ENCODE measurements around the gene FIGNL2.

The FIGNL2 gene

DNA sequence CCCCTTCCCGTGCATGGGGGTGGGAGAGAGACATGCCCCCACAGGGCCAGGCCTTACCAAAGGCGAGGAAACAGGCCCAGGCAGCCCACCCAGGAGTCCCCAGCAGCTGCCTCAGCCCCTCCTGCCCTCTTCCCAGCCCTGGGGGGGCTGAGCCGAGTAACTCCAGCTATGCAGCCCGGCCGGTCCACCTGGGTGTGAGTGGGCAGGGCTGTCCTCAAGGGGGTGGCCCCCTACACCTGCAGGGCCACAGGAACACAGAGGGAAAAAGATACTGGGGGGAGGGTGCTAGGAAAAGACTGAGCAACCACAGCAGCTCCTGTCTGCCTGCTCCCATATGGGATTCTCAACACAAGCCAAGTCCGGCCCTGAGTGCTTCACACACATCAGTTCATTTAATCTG, 7.6 kb downstream of the FIGNL2 start:
- no peak overlapping the region for H3K9ac ChIP-seq
- no peak overlapping the region for H2AFZ ChIP-seq
- H3K9me3 ChIP-seq (ENCODE audit: control insufficient read depth, low read length) = no peaks in the 10 kb centered on the region
- H3K4me1 ChIP-seq = peaks cover 12% of the 10 kb centered on the region
- no peaks in the 10 kb centered on the region for H3K27me3 ChIP-seq (ENCODE audit: control insufficient read depth, insufficient read depth, low read length)
- no peak overlapping the region for H3K27ac ChIP-seq
- H3K4me2 ChIP-seq (ENCODE audit: low read length) = no peak overlapping the region
- TF ChIP-seq, protein P1, sequence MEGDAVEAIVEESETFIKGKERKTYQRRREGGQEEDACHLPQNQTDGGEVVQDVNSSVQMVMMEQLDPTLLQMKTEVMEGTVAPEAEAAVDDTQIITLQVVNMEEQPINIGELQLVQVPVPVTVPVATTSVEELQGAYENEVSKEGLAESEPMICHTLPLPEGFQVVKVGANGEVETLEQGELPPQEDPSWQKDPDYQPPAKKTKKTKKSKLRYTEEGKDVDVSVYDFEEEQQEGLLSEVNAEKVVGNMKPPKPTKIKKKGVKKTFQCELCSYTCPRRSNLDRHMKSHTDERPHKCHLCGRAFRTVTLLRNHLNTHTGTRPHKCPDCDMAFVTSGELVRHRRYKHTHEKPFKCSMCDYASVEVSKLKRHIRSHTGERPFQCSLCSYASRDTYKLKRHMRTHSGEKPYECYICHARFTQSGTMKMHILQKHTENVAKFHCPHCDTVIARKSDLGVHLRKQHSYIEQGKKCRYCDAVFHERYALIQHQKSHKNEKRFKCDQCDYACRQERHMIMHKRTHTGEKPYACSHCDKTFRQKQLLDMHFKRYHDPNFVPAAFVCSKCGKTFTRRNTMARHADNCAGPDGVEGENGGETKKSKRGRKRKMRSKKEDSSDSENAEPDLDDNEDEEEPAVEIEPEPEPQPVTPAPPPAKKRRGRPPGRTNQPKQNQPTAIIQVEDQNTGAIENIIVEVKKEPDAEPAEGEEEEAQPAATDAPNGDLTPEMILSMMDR (IDR thresholded peaks at IDR 0.05) = no peak
- H3K4me3 ChIP-seq (ENCODE audit: low read depth, low read length) = no peak overlapping the region
- H3K79me2 ChIP-seq = peaks cover 21% of the 10 kb centered on the region
- no peaks in the 10 kb centered on the region for H3K36me3 ChIP-seq (ENCODE audit: control insufficient read depth, insufficient read depth, low read length)

GRCh38 chr12:51839310-51839947, 9.1 kb downstream of the FIGNL2 start:
- Histone ChIP-seq H3K27me3 (ENCODE audit: control insufficient read depth, insufficient read depth, low read length) (no peaks in the 10 kb centered on the region), H3K4me2 (ENCODE audit: low read length) (no peak overlapping the region), H3K4me3 (ENCODE audit: low read depth, low read length) (no peak overlapping the region), H3K9me3 (ENCODE audit: control insufficient read depth, low read length) (no peaks in the 10 kb centered on the region), H3K4me1 (peaks cover 11% of the 10 kb centered on the region), H3K79me2 (peaks cover 25% of the 10 kb centered on the region), H2AFZ (no peak overlapping the region), H3K9ac (no peak overlapping the region), H3K27ac (no peak overlapping the region), H3K36me3 (ENCODE audit: control insufficient read depth, insufficient read depth, low read length) (no peaks in the 10 kb centered on the region)
- TF ChIP-seq, protein P1 (IDR thresholded peaks at IDR 0.05) = no peak

DNA sequence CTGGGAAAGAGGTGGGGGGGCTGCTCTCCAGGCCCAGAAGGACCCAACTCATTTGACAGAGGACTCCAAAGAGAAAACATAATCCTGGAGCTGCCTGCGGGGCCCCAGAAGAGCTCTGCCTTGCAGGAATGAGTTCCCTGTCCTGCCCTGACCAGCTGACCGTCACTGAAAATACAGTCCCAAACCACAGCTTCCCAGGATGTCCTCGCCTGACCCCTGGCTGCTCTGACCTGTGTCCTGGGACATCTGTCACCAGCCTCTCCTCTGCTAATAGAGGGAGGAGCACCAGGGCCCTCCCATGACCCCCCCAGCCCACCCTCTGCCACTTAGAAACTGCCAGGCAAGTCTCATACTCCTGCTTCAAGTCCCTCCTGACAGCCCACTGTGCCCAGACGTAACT, 9.8 kb downstream of the FIGNL2 start:
- Histone ChIP-seq H3K27ac (no peak overlapping the region), H3K27me3 (ENCODE audit: control insufficient read depth, insufficient read depth, low read length) (no peaks in the 10 kb centered on the region), H3K9me3 (ENCODE audit: control insufficient read depth, low read length) (no peaks in the 10 kb centered on the region), H3K4me3 (ENCODE audit: low read depth, low read length) (no peak overlapping the region), H3K36me3 (ENCODE audit: control insufficient read depth, insufficient read depth, low read length) (no peaks in the 10 kb centered on the region), H3K4me2 (ENCODE audit: low read length) (no peak overlapping the region), H3K4me1 (peaks cover 11% of the 10 kb centered on the region), H3K79me2 (peaks cover 26% of the 10 kb centered on the region), H2AFZ (no peak overlapping the region), H3K9ac (no peak overlapping the region)
- TF ChIP-seq, protein P1 (IDR thresholded peaks at IDR 0.05) = no peak

DNA sequence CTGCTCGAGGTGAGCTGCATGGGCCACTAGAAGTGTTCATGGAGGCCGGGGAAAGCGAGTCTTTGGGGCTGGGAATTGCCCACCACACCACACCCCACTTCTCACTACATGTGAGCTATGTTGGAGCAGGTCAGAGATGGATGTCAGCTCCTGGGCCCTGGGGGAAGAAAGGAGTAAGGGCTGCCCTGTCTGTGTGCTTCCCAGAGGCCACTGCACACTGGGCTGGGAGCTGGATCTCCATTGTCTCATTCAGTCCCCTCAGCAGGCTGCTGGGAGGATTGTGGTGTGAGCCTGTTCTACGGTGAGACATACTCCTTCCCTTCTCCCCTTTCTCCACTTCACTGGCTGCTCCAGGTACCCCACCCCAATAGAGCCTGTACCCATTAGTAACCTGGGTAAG, 10.5 kb downstream of the FIGNL2 start:
- H3K27ac ChIP-seq = no peak overlapping the region
- H3K27me3 ChIP-seq (ENCODE audit: control insufficient read depth, insufficient read depth, low read length) = no peaks in the 10 kb centered on the region
- no peak overlapping the region for H2AFZ ChIP-seq
- peaks cover 31% of the 10 kb centered on the region for H3K79me2 ChIP-seq
- TF ChIP-seq, protein P1 (IDR thresholded peaks at IDR 0.05) = no peak
- no peak overlapping the region for H3K4me2 ChIP-seq (ENCODE audit: low read length)
- no peak overlapping the region for H3K9ac ChIP-seq
- H3K9me3 ChIP-seq (ENCODE audit: control insufficient read depth, low read length) = no peaks in the 10 kb centered on the region
- H3K36me3 ChIP-seq (ENCODE audit: control insufficient read depth, insufficient read depth, low read length) = no peaks in the 10 kb centered on the region
- H3K4me3 ChIP-seq (ENCODE audit: low read depth, low read length) = no peak overlapping the region
- H3K4me1 ChIP-seq = peaks cover 15% of the 10 kb centered on the region

DNA sequence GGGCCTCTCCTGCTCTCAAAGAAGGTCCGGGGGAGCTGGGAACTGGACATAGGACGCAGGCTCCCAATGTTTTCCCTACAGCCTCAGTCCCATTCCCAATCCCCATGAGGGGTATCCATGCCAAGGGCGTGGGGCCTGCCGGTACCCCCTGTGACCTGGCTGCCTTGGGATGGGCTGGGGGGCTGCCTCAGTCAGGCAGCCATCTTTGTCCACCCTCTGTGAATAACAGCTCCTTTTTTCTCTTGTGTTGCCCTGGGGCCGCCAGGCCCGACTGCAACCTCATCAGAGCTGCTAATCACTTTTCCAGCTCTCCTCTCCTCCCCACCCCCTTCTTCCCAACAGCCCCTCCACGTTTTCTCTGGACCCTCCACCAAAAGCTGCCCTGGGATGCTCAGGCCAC, 11.2 kb downstream of the FIGNL2 start:
- TF ChIP-seq, protein P1 (IDR thresholded peaks at IDR 0.05) = no peak
- H2AFZ ChIP-seq = no peak overlapping the region
- no peak overlapping the region for H3K4me3 ChIP-seq (ENCODE audit: low read depth, low read length)
- no peak overlapping the region for H3K27ac ChIP-seq
- peaks cover 15% of the 10 kb centered on the region for H3K4me1 ChIP-seq
- no peaks in the 10 kb centered on the region for H3K36me3 ChIP-seq (ENCODE audit: control insufficient read depth, insufficient read depth, low read length)
- H3K9ac ChIP-seq = no peak overlapping the region
- H3K9me3 ChIP-seq (ENCODE audit: control insufficient read depth, low read length) = no peaks in the 10 kb centered on the region
- no peaks in the 10 kb centered on the region for H3K27me3 ChIP-seq (ENCODE audit: control insufficient read depth, insufficient read depth, low read length)
- H3K79me2 ChIP-seq = peaks cover 26% of the 10 kb centered on the region
- H3K4me2 ChIP-seq (ENCODE audit: low read length) = no peak overlapping the region

Measured in parathyroid adenoma (tissue), 2 donors.